Gastrocnemius medialis (tissue), 4 donors: ENCODE measurements around the gene NTPCR.

ENCODE experiments used
- POLR2A ChIP-seq, 2 donors: fragments of 450-650 bp; IDR thresholded peaks; one replicate each; pipeline ENCODE4 v1.6.1; 2017; ENCODE audit warnings: antibody characterized with exemption in 2 of 2, mild to moderate bottlenecking in 2 of 2, moderate library complexity in 2 of 2
- TF ChIP-seq, protein P1 (sequence below), 5 experiments: fragments of 450-650 bp in 3 of 5; fragments of 200-600 bp in 2 of 5; sonication (generic) in 2 of 5; IDR thresholded peaks in 4 of 5; conservative IDR thresholded peaks in 1 of 5; 1 replicate in 4 of 5; 2 replicates in 1 of 5; pipeline ENCODE4 v1.5.1; 2016 to 2019; ENCODE audit warnings: antibody characterized with exemption in 5 of 5, mild to moderate bottlenecking in 3 of 5, moderate library complexity in 3 of 5

- TF ChIP-seq, protein P1, sequence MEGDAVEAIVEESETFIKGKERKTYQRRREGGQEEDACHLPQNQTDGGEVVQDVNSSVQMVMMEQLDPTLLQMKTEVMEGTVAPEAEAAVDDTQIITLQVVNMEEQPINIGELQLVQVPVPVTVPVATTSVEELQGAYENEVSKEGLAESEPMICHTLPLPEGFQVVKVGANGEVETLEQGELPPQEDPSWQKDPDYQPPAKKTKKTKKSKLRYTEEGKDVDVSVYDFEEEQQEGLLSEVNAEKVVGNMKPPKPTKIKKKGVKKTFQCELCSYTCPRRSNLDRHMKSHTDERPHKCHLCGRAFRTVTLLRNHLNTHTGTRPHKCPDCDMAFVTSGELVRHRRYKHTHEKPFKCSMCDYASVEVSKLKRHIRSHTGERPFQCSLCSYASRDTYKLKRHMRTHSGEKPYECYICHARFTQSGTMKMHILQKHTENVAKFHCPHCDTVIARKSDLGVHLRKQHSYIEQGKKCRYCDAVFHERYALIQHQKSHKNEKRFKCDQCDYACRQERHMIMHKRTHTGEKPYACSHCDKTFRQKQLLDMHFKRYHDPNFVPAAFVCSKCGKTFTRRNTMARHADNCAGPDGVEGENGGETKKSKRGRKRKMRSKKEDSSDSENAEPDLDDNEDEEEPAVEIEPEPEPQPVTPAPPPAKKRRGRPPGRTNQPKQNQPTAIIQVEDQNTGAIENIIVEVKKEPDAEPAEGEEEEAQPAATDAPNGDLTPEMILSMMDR (IDR thresholded peaks at IDR 0.05 in 4 of 5, conservative IDR thresholded peaks at IDR 0.05 in 1 of 5), result no peak
- no peak for TF ChIP-seq POLR2A (IDR thresholded peaks at IDR 0.05)
Measured at GRCh38 chr1:233022246-233022645, 71.8 kb downstream of the NTPCR start.
